SK-N-MC (cell line): ENCODE results near the gene NFAT5.

Source experiments
- EZH2 ChIP-seq: fragments of 200-600 bp; sonication (generic); IDR thresholded peaks from one replicate; pipeline ENCODE4 v1.6.1; 2017; ENCODE audit warnings: antibody characterized with exemption
- FOXP2 ChIP-seq: optimal IDR thresholded peaks from 2 replicates; pipeline ENCODE3; 2011; ENCODE audit warnings: mild to moderate bottlenecking, moderate library complexity; ENCODE audit not compliant: insufficient read depth; ENCODE audit errors: extremely low read length, control extremely low read depth
- POLR2AphosphoS5 ChIP-seq: IDR thresholded peaks from 2 replicates; pipeline ENCODE4 v1.6.1; 2012; ENCODE audit warnings: mild to moderate bottlenecking, low read depth, low read length, borderline replicate concordance

GRCh38 chr16:69618721-69619120, 53.0 kb downstream of the NFAT5 start:
- TF ChIP-seq POLR2AphosphoS5 (no peak), EZH2 (no peak), FOXP2 (no peak)
